HG03378 (cell line): ENCODE measurements around the gene DNAH10.
"Not testable (repeated sequence)": the region's sequence is repeated elsewhere in the genome, so short reads cannot be mapped to it uniquely, and the experiment has no call there.

Source experiments
- ATAC-seq: cut with Tn5 transposase; IDR thresholded peaks from one replicate; pipeline ENCODE4 v1.9.1; 2021; ENCODE audit warnings: mild to moderate bottlenecking, moderate library complexity; ENCODE audit not compliant: unreplicated experiment

Gene DNAH10

DNA sequence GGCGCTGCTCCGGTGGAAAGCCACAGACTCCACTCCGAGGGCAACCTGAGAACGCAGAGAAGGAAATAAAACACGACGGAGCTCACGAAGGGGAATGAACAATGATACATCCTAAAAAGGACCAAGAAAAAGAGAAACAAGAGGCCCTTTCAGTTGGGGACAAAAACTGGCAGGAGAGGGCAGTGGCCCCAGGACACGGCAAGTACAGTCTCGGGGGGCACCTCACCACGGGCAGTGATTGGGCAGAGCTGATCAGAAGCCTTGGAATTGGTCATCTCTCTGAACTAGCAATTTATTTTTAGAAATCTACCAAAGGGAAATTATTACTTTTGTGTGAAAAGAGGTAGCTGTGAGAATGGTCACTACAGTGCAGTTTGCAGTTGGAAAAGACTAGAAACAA lies 182.6 kb downstream of the DNAH10 start:
- ATAC-seq, result no peak

GRCh38 chr12:123945287-123946151 lies 183.4 kb downstream of the DNAH10 start:
- ATAC-seq, result no peak

GRCh38 chr12:123946152-123946515 lies 184.0 kb downstream of the DNAH10 start:
- ATAC-seq, result no peak

GRCh38 chr12:123946516-123947505 lies 184.7 kb downstream of the DNAH10 start:
- not testable (repeated sequence) for ATAC-seq

DNA sequence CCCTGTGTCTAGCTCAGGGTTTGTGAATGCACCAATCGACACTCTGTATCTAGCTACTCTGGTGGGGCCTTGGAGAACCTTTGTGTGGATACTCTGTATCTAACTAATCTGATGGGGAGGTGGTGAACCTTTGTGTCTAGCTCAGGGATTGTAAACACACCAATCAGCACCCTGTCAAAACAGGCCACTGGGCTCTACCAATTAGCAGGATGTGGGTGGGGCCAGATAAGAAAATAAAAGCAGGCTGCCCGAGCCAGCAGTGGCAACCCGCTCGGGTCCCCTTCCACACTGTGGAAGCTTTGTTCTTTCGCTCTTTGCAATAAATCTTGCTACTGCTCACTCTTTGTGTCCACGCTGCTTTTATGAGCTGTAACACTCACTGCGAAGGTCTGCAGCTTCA lies 185.4 kb downstream of the DNAH10 start:
- not testable (repeated sequence) for ATAC-seq

DNA sequence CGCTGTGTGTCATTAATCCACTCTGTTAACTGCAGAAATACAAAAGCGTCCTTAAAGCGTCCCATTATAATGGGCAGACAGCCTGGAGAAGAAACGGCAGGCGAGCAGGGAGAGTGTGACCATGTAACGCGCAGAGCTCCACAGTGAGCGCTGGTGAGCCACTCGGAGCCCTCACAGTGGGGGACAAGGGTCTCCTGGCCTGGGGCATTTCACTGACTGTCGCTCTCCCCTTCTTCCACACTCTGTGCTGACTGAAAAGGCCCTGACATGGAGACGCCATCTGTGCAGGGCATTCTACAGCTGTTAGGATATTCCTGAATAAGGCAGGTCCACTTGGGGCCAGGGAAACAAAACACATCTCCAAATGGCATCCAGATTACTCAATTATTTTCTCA lies 186.3 kb downstream of the DNAH10 start:
- no peak for ATAC-seq

GRCh38 chr12:123948796-123949769 lies 187.0 kb downstream of the DNAH10 start:
- ATAC-seq, result no peak

DNA sequence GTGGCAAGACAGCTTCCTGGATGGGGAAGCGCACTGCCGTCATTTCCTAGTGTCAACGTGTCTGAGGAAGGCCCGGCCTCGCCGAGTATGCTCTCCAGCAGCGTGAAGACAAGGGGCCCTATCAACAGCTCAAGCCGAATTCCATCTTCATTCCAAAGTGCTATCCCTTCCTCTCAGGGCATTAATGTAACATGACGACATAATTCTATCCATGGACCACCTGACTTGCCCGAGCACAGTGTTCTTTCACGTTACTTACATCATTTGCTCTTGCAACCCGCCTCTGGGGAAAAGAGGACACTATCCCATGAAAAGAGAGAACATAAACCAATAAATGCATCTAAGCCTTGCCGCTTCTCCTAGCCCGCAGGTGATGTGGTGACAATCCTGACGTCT lies 187.7 kb downstream of the DNAH10 start:
- ATAC-seq, result no peak

GRCh38 chr12:123950476-123951349 lies 188.6 kb downstream of the DNAH10 start:
- ATAC-seq, result no peak

GRCh38 chr12:123951467-123951866 lies 189.4 kb downstream of the DNAH10 start:
- no peak for ATAC-seq

DNA sequence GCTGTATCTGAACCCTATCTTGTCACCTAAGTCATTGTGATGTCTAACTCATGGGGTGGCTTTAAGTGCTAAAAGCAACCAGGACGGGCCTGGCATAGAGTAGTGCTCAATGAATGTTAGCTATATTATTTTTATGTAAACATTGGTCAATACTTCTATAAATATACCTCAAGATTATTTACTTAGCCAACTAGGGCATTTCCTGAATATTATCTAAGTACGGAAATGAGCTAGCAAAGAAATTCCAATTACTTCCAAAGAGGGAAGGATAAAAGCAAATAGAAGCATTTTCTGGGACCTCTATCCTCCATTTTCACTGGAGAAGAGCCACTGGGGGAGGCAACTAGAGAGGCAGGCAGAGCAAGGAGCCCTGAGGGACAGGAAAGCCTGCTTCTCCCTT lies 189.9 kb downstream of the DNAH10 start:
- no peak for ATAC-seq

GRCh38 chr12:123954647-123955350 lies 192.7 kb downstream of the DNAH10 start:
- ATAC-seq, result no peak

GRCh38 chr12:123956249-123956648 lies 194.1 kb downstream of the DNAH10 start:
- ATAC-seq, result no peak

GRCh38 chr12:123957196-123957595 lies 195.1 kb downstream of the DNAH10 start:
- no peak for ATAC-seq

- ATAC-seq, result no peak
These were observed 196.4 kb downstream of the DNAH10 start for GRCh38 chr12:123958462-123958861.

- ATAC-seq, result no peak
These were observed 196.8 kb downstream of the DNAH10 start for GRCh38 chr12:123958876-123959275.

DNA sequence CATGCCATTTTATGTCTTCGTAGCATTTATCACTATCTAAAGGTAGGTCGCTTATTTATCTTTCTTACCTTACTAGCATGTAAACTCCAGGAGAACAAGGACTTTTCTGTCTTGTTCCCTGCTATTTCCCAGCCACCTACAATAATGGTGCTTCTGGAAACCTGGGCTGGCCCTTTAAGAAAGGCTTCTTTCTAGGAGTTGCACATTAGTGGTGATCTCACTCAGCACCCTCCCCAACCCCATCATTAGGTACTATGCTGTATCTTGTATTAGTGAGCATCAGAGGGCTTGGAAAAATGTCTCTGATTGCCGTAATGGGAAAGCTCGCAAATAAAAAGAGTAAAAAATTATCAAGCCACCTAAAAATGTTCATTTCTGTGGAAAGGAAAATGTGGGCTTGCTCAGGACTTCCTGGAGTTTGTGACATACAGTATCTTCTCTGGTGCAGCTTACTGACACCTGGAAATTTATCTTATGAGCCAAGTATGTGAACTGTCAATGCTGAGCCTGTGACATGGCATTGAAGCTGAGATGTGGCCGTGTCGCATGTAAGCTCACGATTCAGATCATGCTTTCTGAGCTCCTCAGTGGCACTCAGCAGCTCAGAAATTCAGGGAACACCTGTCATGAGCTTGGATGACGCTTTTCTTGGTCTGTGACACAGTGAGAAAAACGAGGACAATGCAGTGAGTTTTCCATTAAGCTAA lies 198.1 kb downstream of the DNAH10 start:
- ATAC-seq, result no peak

GRCh38 chr12:123960856-123961255 lies 198.8 kb downstream of the DNAH10 start:
- ATAC-seq, result no peak
